ENCODE results near the gene BRIP1.
"Not testable (repeated sequence)": the region's sequence is repeated elsewhere in the genome, so short reads cannot be mapped to it uniquely, and the experiment has no call there.

The BRIP1 gene

DNA sequence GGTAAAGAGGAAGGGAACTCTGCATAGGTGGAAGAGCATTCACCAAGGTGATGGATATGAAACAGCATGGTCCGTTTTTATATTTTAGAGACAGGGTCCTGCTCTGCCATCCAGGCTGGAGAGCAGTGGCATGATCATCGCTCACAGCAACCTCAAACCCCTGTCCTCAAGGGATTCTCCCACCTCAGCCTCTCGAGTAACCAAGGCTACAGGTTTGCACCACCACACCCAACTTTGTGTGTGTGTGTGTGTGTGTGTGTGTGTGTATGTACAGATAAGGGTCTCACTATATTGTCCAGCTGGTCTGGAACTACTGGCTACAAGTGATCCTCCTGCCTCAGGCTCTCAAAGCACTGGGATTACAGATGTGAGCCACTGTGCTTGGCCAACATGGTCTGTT lies 194.8 kb downstream of the BRIP1 start:
- no peak for TF ChIP-seq CTCF (IDR thresholded peaks at IDR 0.05; ENCODE audit: low read depth, low read length)

DNA sequence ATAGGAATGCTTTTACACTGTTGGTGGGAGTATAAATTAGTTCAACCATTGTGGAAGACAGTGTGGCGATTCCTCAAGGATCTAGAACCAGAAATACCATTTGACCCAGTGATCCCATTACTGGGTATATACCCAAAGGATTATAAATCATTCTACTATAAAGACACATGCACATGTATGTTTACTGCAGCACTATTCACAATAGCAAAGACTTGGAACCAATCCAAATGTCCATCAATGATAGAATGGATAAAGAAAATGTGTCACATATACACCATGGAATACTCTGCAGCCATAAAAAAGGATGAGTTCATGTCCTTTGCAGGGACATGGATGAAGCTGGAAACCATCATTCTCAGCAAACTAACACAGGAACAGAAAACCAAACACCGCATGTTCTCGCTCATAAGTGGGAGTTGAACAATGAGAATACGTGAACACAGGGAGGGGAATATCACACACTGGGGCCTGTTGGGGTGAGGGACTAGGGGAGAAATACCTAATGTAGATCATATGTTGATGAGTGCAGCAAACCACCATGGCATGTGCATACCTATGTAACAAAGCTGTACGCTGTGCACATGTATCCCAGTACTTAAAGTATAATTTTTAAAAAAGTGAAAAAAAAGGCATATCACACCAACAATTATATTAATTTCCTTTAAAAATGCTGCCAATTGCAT lies 196.8 kb downstream of the BRIP1 start:
- H3K4me3 ChIP-seq (ENCODE audit: low read depth, low read length): not testable (repeated sequence)

More for the DNA sequence above, 194.8 kb downstream of the BRIP1 start:
- H3K4me3 ChIP-seq (ENCODE audit: low read depth, low read length): no peak overlapping the region

GRCh38 chr17:61663310-61663709 lies 200.0 kb downstream of the BRIP1 start:
- TF ChIP-seq CTCF (IDR thresholded peaks at IDR 0.05; ENCODE audit: low read depth, low read length): no peak
- H3K4me3 ChIP-seq (ENCODE audit: low read depth, low read length): no peak overlapping the region

DNA sequence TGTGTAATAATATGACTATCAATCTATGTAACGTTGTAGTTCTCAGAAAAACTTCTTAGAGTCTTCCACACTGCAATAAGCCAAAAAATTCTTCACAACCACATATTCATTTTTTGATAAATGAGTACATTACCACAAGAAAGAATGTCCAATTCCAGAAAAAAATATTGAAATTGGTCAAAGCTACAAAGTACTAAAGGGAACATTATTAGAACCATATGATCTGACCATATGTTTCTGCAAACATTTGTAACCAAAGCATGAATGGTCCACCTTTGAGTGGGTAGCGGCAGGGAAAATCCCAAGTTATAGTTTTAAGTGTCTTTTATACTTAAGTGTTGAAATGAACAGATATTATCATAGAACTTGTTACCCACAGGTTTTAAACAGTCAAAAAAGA lies 200.6 kb downstream of the BRIP1 start:
- TF ChIP-seq CTCF (IDR thresholded peaks at IDR 0.05; ENCODE audit: low read depth, low read length): no peak
- H3K4me3 ChIP-seq (ENCODE audit: low read depth, low read length): no peak overlapping the region

GRCh38 chr17:61662186-61662585 lies 201.1 kb downstream of the BRIP1 start:
- no peak for TF ChIP-seq CTCF (IDR thresholded peaks at IDR 0.05; ENCODE audit: low read depth, low read length)

GRCh38 chr17:61660746-61661485 lies 202.4 kb downstream of the BRIP1 start:
- no peak overlapping the region for H3K4me3 ChIP-seq (ENCODE audit: low read depth, low read length)
- TF ChIP-seq CTCF (IDR thresholded peaks at IDR 0.05; ENCODE audit: low read depth, low read length): no peak

More at GRCh38 chr17:61662186-61662585, 201.1 kb downstream of the BRIP1 start:
- no peak overlapping the region for H3K4me3 ChIP-seq (ENCODE audit: low read depth, low read length)

GRCh38 chr17:61659437-61659836 lies 203.9 kb downstream of the BRIP1 start:
- TF ChIP-seq CTCF (IDR thresholded peaks at IDR 0.05; ENCODE audit: low read depth, low read length): no peak
- H3K4me3 ChIP-seq (ENCODE audit: low read depth, low read length): no peak overlapping the region

All from WI38 (cell line).